MCF 10A (cell line): ENCODE results near the gene CASK. TPM values are rescaled to one million over a fixed set of nuclear protein-coding genes. Genes with fewer than 3 reads are reported as not detected.

ENCODE experiments used
- BruUV-seq: library from RNA; stranded (reverse); fragments of 400-500 nt; replicated peaks from 2 replicates; lab custom pipeline; 2021; lab: Mats Ljungman, UMichigan
- CTCF ChIA-PET: fragments of 300-600 bp; sonication (Branson Sonifier 250); formaldehyde crosslinking; extraction: SDS; loops from one replicate; lab custom pipeline; 2021; ENCODE audit warnings: antibody characterized with exemption, inconsistent platforms; lab: Yijun Ruan, JAX
- POLR2A ChIA-PET: fragments of 300-600, 350-650 bp; sonication (Branson Sonifier 250); formaldehyde crosslinking; extraction: SDS; loops from one replicate; lab custom pipeline; 2020; ENCODE audit warnings: antibody characterized with exemption, inconsistent platforms; lab: Yijun Ruan, JAX
- DNase-seq: peaks from one replicate; pipeline ENCODE4 v3.0.0-alpha.2; 2018; ENCODE audit not compliant: unreplicated experiment
- H3K27ac Mint-ChIP-seq: one replicate; pipeline ENCODE4 v1.8.0; 2022; ENCODE audit warnings: mild to moderate bottlenecking, low read depth, mixed read lengths; ENCODE audit not compliant: unreplicated experiment
- H3K27me3 Mint-ChIP-seq: one replicate; pipeline ENCODE4 v1.8.0; 2022; ENCODE audit warnings: mixed read lengths; ENCODE audit not compliant: insufficient read depth, unreplicated experiment
- H3K36me3 Mint-ChIP-seq: one replicate; pipeline ENCODE4 v1.8.0; 2022; ENCODE audit warnings: mild to moderate bottlenecking, moderate library complexity, mixed read lengths; ENCODE audit not compliant: insufficient read depth, unreplicated experiment
- H3K4me1 Mint-ChIP-seq: one replicate; pipeline ENCODE4 v1.8.0; 2022; ENCODE audit warnings: mixed read lengths; ENCODE audit not compliant: insufficient read depth, unreplicated experiment
- H3K4me3 Mint-ChIP-seq: one replicate; pipeline ENCODE4 v1.8.0; 2022; ENCODE audit warnings: mild to moderate bottlenecking, moderate library complexity, mixed read lengths; ENCODE audit not compliant: unreplicated experiment
- H3K9me3 Mint-ChIP-seq: one replicate; pipeline ENCODE4 v1.8.0; 2022; ENCODE audit warnings: mixed read lengths; ENCODE audit not compliant: unreplicated experiment
- intact Hi-C: fragments of 100-400 bp; cut with micrococcal nuclease; formaldehyde crosslinking; loops from 2 replicates; pipeline ENCODE4 v1.14.1; 2022
- total RNA-seq: library from RNA; stranded (reverse); gene quantifications from 2 replicates; pipeline ENCODE4 v1.2.3, GENCODE V29; 2022
- TF ChIP-seq, protein P1 (sequence below): fragments of 200-600 bp; IDR thresholded peaks from one replicate; pipeline ENCODE4 v1.8.0; 2022; ENCODE audit warnings: antibody characterized with exemption, mild to moderate bottlenecking; ENCODE audit not compliant: unreplicated experiment

The CASK gene
- total RNA-seq, 1 experiment from 2014 or later: 34.9 TPM

DNA sequence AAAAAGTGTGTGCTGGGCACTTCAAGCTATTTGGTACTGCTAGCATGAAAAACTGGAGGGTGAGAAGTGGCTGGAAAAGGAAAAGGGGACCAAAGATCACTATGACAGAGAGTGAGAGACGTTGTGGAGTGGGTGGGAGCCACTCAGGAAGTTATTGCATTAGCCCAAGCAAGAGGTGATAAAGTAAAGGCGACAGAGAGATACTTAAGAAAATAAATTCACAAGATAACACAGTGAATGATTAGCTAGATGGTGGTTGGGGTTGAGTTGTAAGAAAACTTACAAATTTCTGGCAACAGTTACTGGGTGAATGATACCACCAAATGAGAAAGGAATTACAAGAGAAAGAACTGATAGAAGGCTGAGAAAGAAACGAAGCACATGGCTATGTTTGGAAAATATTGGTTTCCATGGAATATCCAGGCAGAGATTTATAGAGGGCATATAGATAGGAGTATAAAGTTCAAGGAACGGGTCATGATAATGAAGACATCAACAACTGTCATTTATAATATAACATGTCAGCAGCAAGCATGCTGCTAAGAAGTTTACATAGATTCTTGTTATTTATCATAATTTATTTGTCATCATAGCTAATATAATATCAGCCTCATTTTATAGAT, 60.7 kb downstream of the CASK start:
- no peaks in the 10 kb centered on the region for H3K4me1 Mint-ChIP-seq
- TF ChIP-seq, protein P1, sequence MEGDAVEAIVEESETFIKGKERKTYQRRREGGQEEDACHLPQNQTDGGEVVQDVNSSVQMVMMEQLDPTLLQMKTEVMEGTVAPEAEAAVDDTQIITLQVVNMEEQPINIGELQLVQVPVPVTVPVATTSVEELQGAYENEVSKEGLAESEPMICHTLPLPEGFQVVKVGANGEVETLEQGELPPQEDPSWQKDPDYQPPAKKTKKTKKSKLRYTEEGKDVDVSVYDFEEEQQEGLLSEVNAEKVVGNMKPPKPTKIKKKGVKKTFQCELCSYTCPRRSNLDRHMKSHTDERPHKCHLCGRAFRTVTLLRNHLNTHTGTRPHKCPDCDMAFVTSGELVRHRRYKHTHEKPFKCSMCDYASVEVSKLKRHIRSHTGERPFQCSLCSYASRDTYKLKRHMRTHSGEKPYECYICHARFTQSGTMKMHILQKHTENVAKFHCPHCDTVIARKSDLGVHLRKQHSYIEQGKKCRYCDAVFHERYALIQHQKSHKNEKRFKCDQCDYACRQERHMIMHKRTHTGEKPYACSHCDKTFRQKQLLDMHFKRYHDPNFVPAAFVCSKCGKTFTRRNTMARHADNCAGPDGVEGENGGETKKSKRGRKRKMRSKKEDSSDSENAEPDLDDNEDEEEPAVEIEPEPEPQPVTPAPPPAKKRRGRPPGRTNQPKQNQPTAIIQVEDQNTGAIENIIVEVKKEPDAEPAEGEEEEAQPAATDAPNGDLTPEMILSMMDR: no peak
- H3K36me3 Mint-ChIP-seq: no peaks in the 10 kb centered on the region
- no peaks in the 10 kb centered on the region for H3K9me3 Mint-ChIP-seq
- DNase-seq: no peak
- CTCF ChIA-PET: interaction anchor here (0.6 to 0.7 kb wide), 2 partner anchors 112 to 385 kb away, joined by 3 to 5 read pairs; no protein-coding TSS in a partner anchor
- POLR2A ChIA-PET: no interaction called here
- BruUV-seq: no TSS peak
- intact Hi-C loops: no loop called here
- H3K27ac Mint-ChIP-seq: no peak overlapping the region
- H3K27me3 Mint-ChIP-seq: peaks cover 57% of the 10 kb centered on the region
- H3K4me3 Mint-ChIP-seq: no peak overlapping the region

DNA sequence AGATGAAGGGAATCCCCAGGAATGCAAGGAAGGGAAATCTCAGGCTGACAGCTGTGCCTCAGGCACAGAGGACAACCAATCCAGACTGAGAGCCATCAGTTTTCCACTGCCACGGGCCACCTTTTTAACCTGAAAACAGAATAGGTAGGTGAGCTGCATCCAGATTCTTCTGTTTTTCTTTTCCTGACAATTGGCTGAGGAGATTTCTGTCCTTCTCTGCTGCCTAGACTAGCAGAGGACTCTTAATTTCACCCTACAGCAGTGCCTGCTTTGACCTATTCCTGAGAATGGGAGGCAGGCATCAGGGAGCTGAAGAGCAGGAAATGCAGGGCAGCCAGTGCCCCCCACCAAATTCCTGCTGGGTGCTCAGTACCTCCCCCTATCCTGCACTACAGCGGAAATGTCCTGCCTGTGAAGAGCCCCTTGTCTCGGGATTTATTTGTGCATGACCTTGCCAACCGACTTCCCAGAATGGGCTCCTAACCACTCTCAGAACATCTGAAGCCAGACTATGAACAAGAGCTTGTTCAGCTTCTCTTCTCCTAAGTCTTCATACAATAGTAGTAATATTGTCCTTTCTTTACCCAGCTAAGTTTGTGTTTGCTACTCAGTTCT, 65.1 kb downstream of the CASK start:
- H3K4me1 Mint-ChIP-seq: no peaks in the 10 kb centered on the region
- intact Hi-C loops: no loop called here
- CTCF ChIA-PET: interaction anchor here (0.5 kb wide), 1 partner anchor 1636 kb away, joined by 4 read pairs; no protein-coding TSS in a partner anchor
- H3K36me3 Mint-ChIP-seq: no peaks in the 10 kb centered on the region
- no TSS peak for BruUV-seq
- no peak for DNase-seq
- TF ChIP-seq, protein P1: no peak
- H3K27ac Mint-ChIP-seq: no peak overlapping the region
- peaks cover 60% of the 10 kb centered on the region for H3K27me3 Mint-ChIP-seq
- no peak overlapping the region for H3K4me3 Mint-ChIP-seq
- POLR2A ChIA-PET: interaction anchor here (0.6 kb wide), 1 partner anchor 379 kb away, joined by 4 read pairs; no protein-coding TSS in a partner anchor
- H3K9me3 Mint-ChIP-seq: no peaks in the 10 kb centered on the region

DNA sequence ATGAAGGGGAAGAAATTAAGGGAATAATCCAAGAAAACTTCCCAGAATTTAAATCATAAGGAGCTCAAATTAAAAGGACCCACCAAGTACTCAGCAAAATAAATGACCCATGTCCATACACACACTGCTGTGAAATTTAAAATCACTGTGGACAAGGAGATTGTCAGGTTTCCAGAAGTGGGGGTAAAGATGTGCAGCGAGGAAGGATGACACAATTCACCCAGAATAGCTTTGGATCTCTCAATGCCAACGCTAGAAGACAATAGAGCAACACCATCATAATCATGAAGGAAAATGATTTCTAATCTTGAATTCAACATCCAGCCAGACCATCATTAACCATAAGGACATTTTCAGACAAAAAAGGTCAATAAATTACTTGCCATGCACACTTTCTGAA, 65.7 kb downstream of the CASK start:
- Mint-ChIP-seq H3K4me3 (no peak overlapping the region), H3K9me3 (no peaks in the 10 kb centered on the region), H3K36me3 (no peaks in the 10 kb centered on the region), H3K4me1 (no peaks in the 10 kb centered on the region), H3K27me3 (peaks cover 57% of the 10 kb centered on the region), H3K27ac (no peak overlapping the region)
- TF ChIP-seq, protein P1: no peak
- DNase-seq: no peak
- BruUV-seq: no TSS peak
- intact Hi-C loops: no loop called here
- ChIA-PET POLR2A (interaction anchor here (0.6 kb wide), 1 partner anchor 380 kb away, joined by 4 read pairs; no protein-coding TSS in a partner anchor), CTCF (no interaction called here)

- POLR2A ChIA-PET: interaction anchor here (0.6 kb wide), 1 partner anchor 75 kb away, joined by 3 read pairs; no protein-coding TSS in a partner anchor
- intact Hi-C loops: no loop called here
- CTCF ChIA-PET: no interaction called here
- Mint-ChIP-seq H3K27me3 (no peaks in the 10 kb centered on the region), H3K9me3 (peaks cover 44% of the 10 kb centered on the region), H3K4me1 (no peaks in the 10 kb centered on the region), H3K4me3 (no peak overlapping the region), H3K36me3 (no peaks in the 10 kb centered on the region), H3K27ac (no peak overlapping the region)
- no peak for DNase-seq
- TF ChIP-seq, protein P1: no peak
- no TSS peak for BruUV-seq
Measured at GRCh38 chrX:41846714-41847113, 76.6 kb downstream of the CASK start.
